Thyroid gland (tissue), 4 donors: ENCODE data around the gene ALPI. TPM values are rescaled to one million over a fixed set of nuclear protein-coding genes. Genes with fewer than 3 reads are reported as not detected.

Source experiments
- DNase-seq, 2 donors: peaks; one replicate each; pipeline ENCODE4 v3.0.0-alpha.2; 2019
- H3K27ac ChIP-seq, 3 donors: fragments of 200-600 bp; sonication (generic); 1 replicate in 2 of 3; 2 replicates in 1 of 3; pipeline ENCODE4 v1.5.1; 2016 to 2019; ENCODE audit warnings: mild to moderate bottlenecking in 1 of 3, moderate library complexity in 1 of 3
- H3K27me3 ChIP-seq: fragments of 200-600 bp; sonication (generic); one replicate; pipeline ENCODE4 v1.5.1; 2019
- H3K36me3 ChIP-seq, 2 donors: fragments of 200-600 bp; sonication (generic); one replicate each; pipeline ENCODE4 v1.5.1; 2016 to 2019
- H3K4me1 ChIP-seq, 2 donors: fragments of 200-600 bp; sonication (generic); one replicate each; pipeline ENCODE4 v1.5.1; 2017 to 2019
- H3K4me3 ChIP-seq, 3 donors: fragments of 200-600 bp; sonication (generic); replicated peaks in 1 of 3; 1 replicate in 2 of 3; 2 replicates in 1 of 3; pipeline ENCODE4 v1.5.1; 2016; ENCODE audit warnings: mild to moderate bottlenecking in 1 of 3
- H3K9me3 ChIP-seq: fragments of 200-600 bp; sonication (generic); one replicate; pipeline ENCODE4 v1.5.1; 2017
- POLR2A ChIP-seq, 2 donors: fragments of 450-650 bp; IDR thresholded peaks; one replicate each; pipeline ENCODE4 v1.6.1; 2017; ENCODE audit warnings: antibody characterized with exemption in 2 of 2, mild to moderate bottlenecking in 2 of 2, moderate library complexity in 1 of 2
- WGBS, 2 donors: methylation state at CpG; one replicate each; pipeline ENCODE4 v1.1.5; 2017; 5-methylcytosine and 5-hydroxymethylcytosine counted together
- intact Hi-C: fragments of 100-400 bp; cut with DNase I; formaldehyde crosslinking; loops from one replicate; pipeline ENCODE4 v1.15.1; 2023
- total RNA-seq, 4 donors: library from RNA; depleted of rRNA; stranded (reverse); fragments of >200 nt; gene quantifications; one replicate each; pipeline ENCODE4 v1.2.3, GENCODE V29; 2016
- TF ChIP-seq, protein P1 (sequence below), 6 experiments: fragments of 200-600 bp in 3 of 6; fragments of 450-650 bp in 3 of 6; sonication (generic) in 3 of 6; IDR thresholded peaks; one replicate each; pipeline ENCODE4 v1.5.1; 2016 to 2019; ENCODE audit warnings: antibody characterized with exemption in 6 of 6, mild to moderate bottlenecking in 2 of 6, inconsistent platforms in 1 of 6, moderate library complexity in 1 of 6

Gene ALPI
- total RNA-seq, 4 donors from 2014 or later = not detected

GRCh38 chr2:232483311-232483922 lies 27.5 kb downstream of the ALPI start:
- peaks cover 18% of the 10 kb centered on the region for H3K27me3 ChIP-seq
- H3K4me1 ChIP-seq = peaks cover 0 to 23% of the 10 kb centered on the region in 2 donors
- no peak overlapping the region for H3K4me3 ChIP-seq
- TF ChIP-seq, protein P1, sequence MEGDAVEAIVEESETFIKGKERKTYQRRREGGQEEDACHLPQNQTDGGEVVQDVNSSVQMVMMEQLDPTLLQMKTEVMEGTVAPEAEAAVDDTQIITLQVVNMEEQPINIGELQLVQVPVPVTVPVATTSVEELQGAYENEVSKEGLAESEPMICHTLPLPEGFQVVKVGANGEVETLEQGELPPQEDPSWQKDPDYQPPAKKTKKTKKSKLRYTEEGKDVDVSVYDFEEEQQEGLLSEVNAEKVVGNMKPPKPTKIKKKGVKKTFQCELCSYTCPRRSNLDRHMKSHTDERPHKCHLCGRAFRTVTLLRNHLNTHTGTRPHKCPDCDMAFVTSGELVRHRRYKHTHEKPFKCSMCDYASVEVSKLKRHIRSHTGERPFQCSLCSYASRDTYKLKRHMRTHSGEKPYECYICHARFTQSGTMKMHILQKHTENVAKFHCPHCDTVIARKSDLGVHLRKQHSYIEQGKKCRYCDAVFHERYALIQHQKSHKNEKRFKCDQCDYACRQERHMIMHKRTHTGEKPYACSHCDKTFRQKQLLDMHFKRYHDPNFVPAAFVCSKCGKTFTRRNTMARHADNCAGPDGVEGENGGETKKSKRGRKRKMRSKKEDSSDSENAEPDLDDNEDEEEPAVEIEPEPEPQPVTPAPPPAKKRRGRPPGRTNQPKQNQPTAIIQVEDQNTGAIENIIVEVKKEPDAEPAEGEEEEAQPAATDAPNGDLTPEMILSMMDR (IDR thresholded peaks at IDR 0.05) = no peak
- no peak overlapping the region for H3K27ac ChIP-seq
- no peaks in the 10 kb centered on the region for H3K36me3 ChIP-seq
- intact Hi-C loops = no loop called here
- 89 to 96% methylated on average over 6 to 7 of the region's 10 CpGs for WGBS, 2 donors
- DNase-seq = no peak
- no peaks in the 10 kb centered on the region for H3K9me3 ChIP-seq

DNA sequence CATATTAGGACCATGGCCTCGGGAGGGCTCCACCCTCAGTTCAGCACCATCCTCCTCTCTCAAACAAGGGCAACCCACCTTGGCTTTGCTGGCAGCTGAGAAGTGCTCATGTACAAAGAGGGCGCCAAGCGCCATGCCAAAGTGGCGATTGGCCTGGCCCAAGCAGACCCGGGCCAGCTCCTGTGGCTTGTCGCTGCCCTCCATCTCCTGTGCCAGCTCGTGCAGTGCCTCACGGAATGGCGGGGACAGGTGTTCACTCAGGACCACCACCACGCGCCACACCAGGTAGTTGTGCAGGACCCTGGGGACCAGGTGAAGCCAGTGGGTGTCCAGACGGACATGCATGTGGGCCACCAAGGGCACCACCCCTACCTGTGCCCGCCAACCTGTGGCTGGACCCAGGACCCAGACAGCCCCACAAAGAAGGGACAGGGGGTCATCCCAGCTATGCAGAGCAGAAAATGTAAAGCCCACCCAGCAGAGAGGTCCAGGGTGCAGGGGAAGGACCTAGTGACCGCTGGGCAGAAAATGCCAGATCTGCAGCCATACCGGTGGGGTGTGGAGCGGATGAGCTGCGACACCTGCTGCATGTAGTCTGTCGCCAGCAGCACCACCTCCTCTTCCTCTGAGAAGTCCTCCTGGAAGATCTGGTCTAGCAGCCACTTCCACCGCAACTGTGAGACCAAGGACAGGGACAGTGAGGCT lies 28.1 kb downstream of the ALPI start:
- TF ChIP-seq, protein P1 (IDR thresholded peaks at IDR 0.05) = no peak
- no peak for TF ChIP-seq POLR2A (IDR thresholded peaks at IDR 0.05)
- Histone ChIP-seq H3K4me1 (peaks cover 0 to 23% of the 10 kb centered on the region in 2 donors), H3K4me3 (no peak overlapping the region), H3K9me3 (no peaks in the 10 kb centered on the region), H3K27ac (no peak overlapping the region), H3K27me3 (peaks cover 18% of the 10 kb centered on the region), H3K36me3 (no peaks in the 10 kb centered on the region)
- no peak for DNase-seq
- intact Hi-C loops = no loop called here
- 94 to 100% methylated on average over 7 to 15 of the region's 19 CpGs for WGBS, 2 donors

DNA sequence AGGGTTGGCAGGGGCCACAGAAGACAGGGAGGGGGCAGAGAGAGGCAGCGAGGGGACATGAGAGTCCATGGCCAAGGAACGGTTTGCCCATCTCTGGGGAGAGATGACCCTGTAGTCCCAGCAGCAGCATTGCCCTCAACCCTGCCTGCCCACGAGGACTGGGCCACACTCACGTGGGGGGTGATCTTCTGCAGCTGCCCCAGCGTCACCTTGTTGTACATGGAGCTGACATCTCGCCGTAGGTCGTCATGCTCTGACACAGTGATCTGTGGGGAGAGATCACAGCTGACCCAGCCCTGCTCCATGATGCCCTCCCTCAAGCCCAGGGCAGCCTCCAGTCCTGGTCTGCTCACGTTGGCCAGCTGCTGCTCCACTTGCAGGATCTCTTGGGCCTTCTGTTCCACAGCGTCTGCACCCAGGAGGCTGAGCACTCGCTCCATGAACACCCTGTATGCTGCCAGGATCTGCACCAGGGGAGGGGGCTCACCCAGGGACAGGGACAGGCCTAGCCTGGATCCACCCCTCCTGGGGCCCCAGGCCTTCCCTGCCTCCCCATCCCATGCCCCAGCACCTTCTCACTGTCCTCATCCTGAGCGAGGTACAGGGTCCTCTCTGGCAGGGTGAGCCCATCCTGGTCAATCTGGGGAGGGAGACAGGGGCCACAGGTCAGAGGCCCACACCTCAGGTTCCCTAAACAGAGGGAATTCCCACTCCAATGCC lies 28.8 kb downstream of the ALPI start:
- Histone ChIP-seq H3K4me3 (no peak overlapping the region), H3K27ac (no peak overlapping the region), H3K36me3 (no peaks in the 10 kb centered on the region), H3K9me3 (no peaks in the 10 kb centered on the region), H3K27me3 (peaks cover 18% of the 10 kb centered on the region), H3K4me1 (peaks cover 0 to 23% of the 10 kb centered on the region in 2 donors)
- intact Hi-C loops = no loop called here
- WGBS, 2 donors = 94 to 95% methylated on average over 3 to 11 of the region's 12 CpGs
- no peak for DNase-seq
- TF ChIP-seq, protein P1 (IDR thresholded peaks at IDR 0.05) = no peak
- no peak for TF ChIP-seq POLR2A (IDR thresholded peaks at IDR 0.05)

DNA sequence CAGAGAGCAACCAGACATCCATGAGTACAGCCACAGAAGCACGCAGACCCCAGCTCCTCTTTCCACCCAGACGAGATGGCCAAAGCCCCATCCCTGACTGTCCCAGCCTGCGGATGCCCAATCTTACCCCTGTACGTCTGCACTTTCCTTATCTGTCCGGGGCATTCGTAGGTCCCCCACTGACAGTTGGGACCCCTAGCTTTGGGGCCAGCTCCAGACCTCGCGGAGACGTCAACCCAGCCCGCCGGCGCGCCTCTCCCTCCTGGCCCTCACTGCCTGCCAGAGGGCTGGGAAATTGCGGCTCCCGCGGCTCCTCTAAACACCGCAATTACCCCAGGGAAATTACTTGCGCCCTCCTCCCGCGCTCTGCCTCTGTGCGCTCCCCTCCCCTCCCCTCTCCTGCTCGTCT lies 29.4 kb downstream of the ALPI start:
- H3K4me3 ChIP-seq = no peak overlapping the region
- H3K9me3 ChIP-seq = no peaks in the 10 kb centered on the region
- intact Hi-C loops = no loop called here
- no peak for TF ChIP-seq POLR2A (IDR thresholded peaks at IDR 0.05)
- TF ChIP-seq, protein P1 (IDR thresholded peaks at IDR 0.05) = no peak
- no peak for DNase-seq
- H3K27me3 ChIP-seq = peaks cover 18% of the 10 kb centered on the region
- WGBS, 2 donors = 16 to 19% methylated on average over 21 to 22 of the region's 22 CpGs
- no peaks in the 10 kb centered on the region for H3K36me3 ChIP-seq
- H3K27ac ChIP-seq = no peak overlapping the region
- peaks cover 0 to 23% of the 10 kb centered on the region in 2 donors for H3K4me1 ChIP-seq
